Pons (tissue), 1 donor: ENCODE measurements around the gene RTEL1.
"Not testable (repeated sequence)": the region's sequence is repeated elsewhere in the genome, so short reads cannot be mapped to it uniquely, and the experiment has no call there.

Experiments
- DNase-seq: peaks from one replicate; pipeline ENCODE4 v3.0.0-alpha.2; 2016; ENCODE audit warnings: low spot score

RTEL1 gene

DNA sequence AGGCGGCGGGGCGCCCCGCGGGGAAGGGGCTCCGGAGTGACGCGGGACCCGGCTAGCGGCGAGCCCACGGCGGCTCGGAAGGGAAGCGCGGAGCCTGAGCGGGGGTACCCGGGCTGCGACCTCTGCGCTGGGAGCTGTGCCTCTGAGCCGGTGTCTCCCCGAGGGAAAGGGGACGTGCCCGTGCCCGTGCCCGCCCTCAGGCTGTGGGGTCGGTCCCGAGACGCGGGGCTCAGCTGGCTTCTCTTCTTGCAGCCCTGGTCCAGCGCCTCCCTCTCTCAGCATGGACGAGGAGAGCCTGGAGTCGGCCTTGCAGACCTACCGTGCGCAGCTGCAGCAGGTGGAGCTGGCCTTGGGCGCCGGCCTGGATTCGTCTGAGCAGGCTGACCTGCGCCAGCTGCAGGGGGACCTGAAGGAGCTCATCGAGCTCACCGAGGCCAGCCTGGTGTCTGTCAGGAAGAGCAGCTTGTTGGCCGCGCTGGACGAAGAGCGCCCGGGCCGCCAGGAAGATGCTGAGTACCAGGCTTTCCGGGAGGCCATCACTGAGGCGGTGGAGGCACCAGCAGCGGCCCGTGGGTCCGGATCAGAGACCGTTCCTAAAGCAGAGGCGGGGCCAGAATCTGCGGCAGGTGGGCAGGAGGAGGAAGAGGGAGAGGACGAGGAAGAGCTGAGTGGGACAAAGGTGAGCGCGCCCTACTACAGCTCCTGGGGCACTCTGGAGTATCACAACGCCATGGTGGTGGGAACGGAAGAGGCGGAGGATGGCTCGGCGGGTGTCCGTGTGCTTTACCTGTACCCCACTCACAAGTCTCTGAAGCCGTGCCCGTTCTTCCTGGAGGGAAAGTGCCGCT is 50.4 kb downstream of the RTEL1 start:
- no peak for DNase-seq

DNA sequence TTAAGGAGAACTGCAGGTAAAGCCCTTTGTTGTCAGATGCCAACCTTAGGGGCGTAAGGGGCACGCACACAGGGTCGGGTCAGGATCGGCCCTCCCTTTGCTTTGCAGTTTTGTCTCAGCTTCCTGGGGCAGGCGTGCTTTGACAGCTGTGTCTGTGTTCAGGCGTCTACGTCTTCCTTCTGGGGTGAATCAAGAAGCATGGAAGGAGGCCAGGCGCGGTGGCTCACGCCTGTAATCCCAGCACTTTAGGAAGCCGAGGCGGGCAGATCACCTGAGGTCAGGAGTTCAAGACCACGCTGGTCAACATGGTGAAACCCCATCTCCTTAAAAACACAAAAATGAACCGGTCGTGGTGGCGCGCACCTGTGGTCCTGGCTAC is 51.0 kb downstream of the RTEL1 start:
- DNase-seq: no peak

DNA sequence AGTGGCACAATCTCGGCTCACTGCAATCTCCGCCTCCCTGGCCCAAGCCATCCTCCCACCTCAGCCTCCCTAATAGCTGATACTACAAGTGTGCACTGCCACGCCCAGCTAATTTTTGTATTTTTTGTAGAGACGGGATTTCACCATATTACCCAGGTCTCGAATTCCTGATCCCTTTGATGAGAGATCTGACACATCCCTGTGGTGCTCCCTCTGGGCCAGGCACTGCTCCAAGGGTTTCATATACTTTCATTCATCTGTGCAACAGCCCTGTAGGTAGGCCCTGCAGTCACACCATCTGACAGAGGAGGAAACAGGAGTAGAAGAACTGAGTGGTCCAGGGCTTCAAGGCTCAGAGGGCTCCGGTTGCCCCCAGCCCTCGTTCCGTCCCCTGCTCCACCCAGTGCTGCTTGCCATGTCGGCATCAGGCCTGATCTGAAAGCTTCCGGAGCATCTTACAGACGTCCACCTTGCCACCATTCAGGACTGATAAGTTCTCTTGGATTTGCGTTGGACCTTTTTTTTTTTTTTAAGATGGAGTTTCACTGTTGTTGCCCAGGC is 53.1 kb downstream of the RTEL1 start:
- DNase-seq: no peak

DNA sequence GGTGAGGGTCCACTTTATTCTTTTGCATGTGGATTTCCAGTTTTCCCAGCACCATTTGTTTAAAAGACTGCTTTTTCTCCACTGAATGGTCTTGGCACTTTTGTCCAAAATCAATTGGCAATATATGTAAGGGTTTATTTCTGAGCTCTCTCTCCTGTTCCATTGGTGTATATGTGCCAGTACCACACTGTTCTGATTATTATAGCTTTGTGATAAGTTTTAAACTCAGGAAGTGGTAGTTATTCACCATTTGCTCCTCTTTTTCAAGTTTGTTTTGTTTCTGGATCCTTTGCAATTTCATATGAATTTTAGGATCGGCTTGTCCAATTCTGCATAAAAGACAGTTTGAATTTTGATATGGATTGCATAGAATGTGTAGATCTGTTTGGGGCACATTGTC is 54.1 kb downstream of the RTEL1 start:
- DNase-seq: no peak

DNA sequence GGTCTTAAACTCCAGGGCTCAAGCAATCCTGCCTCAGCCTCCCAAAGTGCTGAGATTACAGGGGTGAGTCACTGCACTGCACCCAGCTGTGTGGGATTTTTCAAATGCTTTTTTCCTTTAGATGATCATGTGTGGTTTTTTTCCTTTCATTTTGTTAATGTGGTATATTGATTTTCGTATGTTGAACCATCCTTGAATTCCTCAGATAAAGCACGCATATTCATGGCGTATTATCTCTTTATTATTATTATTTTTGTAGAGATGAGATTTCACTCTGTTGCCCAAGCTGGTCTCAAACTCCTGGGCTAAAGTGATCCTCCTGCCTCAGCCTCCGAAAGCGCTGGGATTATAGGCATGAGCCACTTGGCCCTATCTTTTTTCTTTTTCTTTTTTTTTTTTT is 56.7 kb downstream of the RTEL1 start:
- DNase-seq: no peak

DNA sequence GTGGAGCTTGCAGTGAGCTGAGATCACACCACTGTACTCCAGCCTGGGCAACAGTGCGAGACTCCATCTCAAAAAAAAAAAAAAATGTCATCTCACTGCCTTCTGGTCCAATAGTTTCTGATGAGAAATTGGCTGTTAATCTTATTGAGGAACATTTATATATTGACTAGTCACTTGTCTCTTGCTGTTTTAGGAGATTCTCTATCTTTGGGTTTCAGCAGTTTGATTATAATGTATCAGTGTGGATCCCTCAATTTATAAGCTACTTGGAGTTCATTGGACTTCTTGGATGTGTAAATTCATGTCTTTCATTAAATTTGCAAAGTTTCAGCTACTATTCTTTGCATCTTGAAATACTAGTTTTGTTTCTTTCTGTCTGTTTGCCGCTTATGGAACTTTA is 60.9 kb downstream of the RTEL1 start:
- DNase-seq: no peak

DNA sequence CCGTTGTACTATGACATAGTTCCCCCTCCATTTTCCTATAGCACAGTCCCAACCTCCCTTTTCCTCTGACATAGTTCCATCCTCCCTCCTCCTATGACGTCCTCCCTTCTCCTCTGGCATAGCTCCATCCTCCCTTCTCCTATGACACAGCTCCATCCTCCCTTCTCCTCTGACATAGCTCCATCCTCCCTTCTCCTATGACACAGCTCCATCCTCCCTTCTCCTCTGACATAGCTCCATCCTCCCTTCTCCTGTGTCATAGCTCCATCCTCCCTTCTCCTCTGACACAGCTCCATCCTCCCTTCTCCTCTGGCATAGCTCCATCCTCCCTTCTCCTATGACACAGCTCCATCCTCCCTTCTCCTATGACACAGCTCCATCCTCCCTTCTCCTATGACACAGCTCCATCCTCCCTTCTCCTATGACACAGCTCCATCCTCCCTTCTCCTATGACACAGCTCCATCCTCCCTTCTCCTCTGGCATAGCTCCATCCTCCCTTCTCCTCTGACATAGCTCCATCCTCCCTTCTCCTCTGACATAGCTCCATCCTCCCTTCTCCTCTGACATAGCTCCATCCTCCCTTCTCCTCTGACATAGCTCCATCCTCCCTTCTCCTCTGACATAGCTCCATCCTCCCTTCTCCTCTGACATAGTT is 65.0 kb downstream of the RTEL1 start:
- not testable (repeated sequence) for DNase-seq

DNA sequence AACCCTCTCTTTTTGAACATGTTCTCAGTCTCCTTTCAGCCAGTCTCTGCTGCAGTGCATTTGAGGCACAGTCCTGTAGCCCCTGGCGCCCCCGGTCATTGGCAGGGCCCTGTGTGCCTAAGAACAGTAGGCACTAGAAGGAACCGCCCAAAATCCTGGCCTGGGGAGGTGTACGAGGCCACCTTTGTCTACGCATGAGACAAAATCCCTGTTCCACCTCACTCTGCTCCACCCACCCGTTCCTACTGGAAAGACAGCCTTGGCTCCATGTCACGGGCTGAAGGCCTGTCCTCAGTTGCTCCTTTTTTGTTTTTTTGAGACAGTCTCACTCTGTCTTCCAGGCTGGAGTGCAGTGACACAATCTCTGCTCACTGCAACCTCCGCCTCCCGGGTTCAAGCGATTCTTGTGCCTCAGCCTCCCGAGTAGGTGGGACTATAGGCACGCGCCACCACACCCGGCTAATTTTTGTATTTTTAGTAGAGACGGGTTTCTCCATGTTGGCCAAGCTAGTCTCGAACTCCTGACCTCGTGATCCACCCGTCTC is 72.1 kb downstream of the RTEL1 start:
- DNase-seq: not testable (repeated sequence)

DNA sequence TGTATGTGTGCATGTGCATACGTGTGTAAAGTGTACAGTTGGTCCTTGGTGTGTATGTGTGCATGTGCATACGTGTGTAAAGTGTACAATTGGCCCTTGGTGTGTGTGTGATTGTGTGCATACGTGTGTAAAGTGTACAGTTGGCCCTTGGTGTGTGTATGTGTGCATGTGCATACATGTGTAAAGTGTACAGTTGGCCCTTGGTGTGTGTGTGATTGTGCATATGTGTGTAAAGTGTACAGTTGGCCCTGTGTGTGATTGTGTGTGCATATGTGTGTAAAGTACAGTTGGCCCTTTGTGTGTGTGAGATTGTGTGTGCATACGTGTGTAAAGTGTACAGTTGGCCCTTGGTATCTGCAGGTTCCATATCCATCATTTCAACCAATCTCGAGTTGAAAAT is 73.3 kb downstream of the RTEL1 start:
- no peak for DNase-seq

DNA sequence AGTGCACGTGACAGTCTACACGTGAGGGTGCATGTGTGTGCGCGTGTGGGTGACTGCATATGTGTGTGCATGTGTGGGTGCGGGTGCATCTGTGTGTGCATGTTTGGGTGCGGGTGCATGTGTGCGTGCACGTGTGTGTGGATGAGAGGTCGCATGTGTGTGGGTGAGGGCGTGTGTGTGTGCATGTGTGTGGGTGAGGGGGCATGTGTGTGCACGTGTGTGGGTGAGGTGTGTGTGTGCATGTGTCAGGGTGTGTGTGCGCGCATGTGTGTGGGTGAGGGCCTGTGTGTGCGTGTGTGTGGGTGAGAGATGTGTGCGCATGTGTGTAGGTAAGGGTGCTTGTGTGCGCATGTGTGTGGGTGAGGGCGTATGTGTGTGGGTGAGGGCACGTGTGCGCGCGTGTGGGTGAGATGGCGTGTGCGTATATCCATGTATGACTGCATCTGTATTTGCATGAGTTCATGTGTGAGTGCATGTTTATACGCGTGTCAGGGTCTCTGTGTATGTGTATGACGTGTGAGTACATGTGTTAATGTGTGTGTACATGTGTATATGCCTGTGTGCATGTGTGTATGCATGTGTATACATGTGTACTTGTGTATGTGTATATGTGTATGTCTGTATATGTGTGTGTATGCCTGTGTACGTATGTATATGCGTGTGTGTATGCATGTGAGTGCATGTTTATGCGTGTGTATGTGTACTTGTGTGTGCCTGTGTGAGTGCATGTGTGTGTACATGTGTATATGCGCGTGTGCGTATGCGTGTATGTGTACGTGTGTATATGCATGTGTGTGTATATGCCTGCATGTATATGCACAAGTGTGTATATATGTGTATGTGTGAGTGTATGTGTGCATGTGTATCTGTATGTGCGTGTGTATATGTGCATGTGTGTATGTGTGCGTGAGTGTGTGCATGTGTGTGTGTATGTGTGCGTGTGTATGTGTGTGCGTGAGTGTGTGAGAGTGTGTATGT is 74.3 kb downstream of the RTEL1 start:
- no peak for DNase-seq

DNA sequence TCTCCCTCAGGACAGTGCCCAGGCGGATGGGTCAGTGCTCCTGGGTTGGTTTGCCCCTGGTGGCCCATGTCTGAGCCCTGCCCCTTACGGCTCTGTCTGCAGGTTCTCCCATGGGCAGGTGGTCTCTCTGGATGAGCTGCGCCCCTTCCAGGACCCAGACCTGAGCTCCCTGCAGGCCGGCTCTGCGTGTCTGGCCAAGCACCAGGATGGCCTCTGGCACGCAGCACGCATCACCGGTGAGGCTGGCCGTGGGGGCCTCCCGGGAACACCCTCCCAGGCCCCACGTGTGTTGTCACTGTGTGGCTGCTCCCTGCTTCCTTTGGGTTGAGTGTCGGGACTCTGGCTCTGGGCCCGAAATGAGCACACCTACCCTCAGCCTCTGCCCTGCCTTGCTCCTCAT is 75.0 kb downstream of the RTEL1 start:
- no peak for DNase-seq

DNA sequence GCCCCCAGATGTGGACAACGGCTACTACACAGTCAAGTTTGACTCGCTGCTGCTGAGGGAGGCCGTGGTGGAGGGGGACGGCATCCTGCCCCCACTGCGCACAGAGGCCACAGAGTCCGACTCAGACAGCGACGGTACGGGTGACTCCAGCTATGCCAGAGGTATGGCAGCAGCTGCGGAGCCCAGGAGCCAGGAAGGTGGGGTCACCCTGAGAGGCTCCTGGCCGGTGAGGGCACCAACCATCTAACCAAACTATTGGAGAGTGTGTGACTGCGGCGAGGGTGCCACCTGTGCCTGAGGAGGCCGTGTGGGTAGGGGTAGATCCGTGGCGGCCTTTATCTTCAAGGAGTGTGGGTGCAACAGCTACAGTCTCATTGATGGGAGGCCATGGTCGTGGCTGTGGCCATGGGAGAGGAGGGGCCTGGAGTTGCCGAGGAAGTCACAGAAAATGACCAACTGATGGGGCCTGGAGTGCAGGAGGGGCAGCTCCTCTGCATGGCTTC is 75.5 kb downstream of the RTEL1 start:
- DNase-seq: no peak

DNA sequence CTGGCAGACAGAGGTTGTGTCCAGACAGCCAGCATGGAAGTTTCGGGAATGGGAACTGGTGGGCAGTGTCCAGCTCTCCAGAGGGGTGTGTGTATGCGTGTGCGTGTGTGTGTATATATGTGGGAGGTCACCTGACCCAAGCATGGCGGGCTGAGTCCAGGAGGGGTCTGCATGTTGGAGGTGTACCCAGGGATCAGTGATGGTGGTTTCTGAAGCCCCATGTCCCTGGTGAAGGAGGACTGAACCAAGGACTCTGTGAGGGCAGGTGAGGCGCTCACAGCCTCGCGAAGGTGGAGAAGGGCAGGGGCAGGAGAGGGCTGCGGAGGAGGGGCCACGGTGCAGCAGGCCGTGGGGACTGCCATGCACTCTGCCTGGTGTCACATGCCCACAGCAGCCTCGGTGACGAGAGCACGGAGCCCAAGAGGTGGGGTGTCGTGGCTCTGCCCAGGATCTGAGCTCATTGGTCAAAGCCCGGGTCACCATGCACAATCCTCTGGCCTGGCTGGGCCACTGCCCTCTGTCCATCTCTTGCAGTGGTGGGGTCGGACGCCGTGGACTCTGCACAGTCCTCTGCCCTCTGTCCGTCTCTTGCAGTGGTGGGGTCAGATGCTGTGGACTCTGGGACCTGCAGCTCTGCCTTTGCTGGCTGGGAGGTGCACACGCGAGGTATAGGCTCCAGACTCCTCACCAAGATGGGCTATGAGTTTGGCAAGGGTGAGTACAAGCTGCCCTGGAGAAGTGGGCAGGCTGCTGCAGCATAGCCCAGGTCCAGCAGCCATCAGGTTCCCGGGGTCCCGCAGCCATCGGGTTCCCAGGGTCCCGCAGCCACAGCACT is 76.2 kb downstream of the RTEL1 start:
- no peak for DNase-seq

DNA sequence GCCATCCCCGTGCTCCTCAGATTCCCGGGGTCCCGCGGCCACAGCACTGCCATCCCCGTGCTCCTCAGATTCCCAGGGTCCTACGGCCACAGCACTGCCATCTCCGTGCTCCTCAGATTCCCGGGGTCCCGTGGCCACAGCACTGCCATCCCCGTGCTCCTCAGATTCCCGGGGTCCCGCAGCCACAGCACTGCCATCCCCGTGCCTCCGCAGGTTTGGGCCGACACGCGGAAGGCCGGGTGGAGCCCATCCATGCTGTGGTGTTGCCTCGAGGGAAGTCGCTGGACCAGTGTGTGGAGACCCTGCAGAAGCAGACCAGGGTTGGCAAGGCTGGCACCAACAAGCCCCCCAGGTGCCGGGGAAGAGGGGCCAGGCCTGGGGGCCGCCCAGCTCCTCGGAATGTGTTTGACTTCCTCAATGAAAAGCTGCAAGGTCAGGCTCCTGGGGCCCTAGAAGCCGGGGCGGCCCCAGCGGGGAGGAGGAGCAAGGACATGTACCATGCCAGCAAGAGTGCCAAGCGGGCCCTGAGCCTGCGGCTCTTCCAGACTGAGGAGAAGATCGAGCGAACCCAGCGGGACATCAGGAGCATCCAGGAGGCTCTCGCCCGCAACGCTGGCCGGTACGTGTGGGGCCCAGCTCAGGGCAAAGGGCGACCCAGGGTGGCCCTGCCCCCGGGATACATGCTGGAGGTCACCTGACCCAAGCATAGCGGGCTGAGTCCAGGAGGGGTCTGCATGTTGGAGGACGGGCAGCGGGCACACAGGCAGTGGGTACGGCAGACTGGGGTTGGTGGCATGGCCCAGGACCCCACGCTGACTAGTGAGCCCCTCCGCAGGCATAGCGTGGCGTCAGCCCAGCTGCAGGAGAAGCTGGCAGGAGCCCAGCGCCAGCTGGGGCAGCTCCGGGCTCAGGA is 77.1 kb downstream of the RTEL1 start:
- DNase-seq: no peak

DNA sequence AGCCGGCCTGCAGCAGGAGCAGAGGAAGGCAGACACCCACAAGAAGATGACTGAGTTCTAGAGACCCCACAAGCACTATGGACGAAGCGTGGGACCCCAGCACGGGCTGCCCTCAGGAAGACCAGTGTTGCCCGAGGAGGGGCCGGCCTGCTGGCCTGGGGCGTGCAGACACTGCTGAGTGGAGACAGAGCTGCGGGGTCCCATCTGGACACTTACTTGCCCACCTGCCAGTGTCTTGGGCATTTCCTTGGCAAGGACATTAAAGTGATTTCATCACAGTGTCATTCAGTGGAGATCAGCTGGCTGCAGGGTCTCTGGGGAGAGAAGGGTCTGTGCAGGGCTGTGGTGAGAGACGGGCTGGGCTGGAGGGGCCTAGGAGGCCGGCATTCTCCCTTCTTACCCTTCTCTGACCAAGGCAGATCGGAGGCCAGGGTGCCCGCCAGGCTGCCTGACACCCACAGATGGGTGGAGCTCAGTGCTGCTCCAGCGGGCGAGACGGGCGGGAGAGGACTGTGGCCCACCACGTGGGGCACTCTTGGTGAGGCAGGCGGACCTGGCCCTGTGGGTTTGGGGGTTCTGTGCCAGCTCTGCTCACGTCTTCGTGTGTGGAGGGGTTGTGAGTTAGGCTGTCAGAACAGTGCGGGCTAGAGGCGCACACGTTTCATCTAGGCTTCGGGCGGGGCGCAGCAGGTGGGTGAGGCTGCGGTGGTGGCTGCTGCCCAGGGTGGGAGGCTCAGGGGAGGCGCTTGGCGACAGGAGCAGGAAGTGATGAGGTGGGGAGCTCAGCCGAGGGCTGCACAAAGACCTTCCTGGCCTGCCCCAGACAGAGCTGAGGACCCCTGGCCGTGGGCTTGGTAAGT is 78.0 kb downstream of the RTEL1 start, which contains the start of gene LIME1:
Gene LIME1, plus strand, starts transcription at position 806 of the 860 bp plus-strand sequence. CDS start 886 bp downstream, outside the sequence.
- DNase-seq: no peak

DNA sequence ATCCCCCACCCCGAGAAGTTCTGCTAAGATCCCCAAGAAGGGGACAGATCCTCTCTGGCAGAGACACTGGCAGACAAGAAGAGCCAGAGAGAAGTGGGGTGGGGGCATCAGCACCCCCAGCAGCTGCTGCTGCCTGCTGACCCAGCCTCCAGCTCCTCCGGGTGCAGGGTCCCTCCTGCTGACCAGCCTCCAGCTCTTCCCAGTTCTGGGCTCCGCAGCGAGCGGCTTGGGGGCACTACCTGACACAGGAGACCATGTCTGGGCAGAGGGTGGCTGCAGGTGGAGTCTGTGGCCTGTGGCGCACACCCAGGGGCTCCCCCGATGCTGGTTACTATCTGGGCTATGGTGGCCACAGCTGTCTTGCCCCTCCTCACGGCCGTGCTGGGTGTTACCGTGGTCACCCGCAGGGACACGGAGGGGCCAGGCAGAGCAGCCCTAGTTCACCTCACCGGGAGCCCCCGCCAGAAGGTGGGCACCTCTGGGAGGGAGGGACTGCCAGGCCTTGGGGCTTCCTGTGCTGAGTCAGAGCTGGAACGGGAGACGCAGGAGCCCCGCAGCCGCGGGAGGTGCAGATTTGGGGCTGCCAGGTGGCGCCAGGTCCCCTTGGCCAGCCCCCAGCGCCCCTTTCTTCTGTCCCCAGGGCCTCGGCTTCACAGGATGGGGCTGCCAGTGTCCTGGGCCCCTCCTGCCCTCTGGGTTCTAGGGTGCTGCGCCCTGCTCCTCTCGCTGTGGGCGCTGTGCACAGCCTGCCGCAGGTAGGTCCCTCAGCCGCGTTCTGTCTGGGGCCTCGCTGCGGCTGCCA is 79.0 kb downstream of the RTEL1 start:
- DNase-seq: no peak

DNA sequence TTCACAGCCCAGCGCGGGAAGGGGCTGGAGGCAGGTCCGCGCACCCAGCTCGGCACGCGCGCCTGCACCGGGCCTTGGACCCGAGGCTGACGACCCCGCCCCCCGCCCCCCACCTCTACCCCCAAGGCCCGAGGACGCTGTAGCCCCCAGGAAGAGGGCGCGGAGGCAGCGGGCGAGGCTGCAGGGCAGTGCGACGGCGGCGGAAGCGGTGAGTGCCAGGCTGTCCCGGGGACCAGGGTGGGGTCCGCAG is 79.5 kb downstream of the RTEL1 start:
- DNase-seq: no peak
